VCaP (cell line): Measurements from ENCODE around the gene L3MBTL4.

Source experiments
- H3K27ac ChIP-seq: fragments of 450-650 bp; 2 replicates; pipeline ENCODE4 v1.5.1; 2017
- TF ChIP-seq, protein P1 (sequence below): fragments of 450-650 bp; conservative IDR thresholded peaks from 2 replicates; pipeline ENCODE4 v1.5.1; 2017; ENCODE audit warnings: mild to moderate bottlenecking, moderate library complexity

Gene L3MBTL4

GRCh38 chr18:6118080-6118479, 296.6 kb downstream of the L3MBTL4 start:
- TF ChIP-seq, protein P1, sequence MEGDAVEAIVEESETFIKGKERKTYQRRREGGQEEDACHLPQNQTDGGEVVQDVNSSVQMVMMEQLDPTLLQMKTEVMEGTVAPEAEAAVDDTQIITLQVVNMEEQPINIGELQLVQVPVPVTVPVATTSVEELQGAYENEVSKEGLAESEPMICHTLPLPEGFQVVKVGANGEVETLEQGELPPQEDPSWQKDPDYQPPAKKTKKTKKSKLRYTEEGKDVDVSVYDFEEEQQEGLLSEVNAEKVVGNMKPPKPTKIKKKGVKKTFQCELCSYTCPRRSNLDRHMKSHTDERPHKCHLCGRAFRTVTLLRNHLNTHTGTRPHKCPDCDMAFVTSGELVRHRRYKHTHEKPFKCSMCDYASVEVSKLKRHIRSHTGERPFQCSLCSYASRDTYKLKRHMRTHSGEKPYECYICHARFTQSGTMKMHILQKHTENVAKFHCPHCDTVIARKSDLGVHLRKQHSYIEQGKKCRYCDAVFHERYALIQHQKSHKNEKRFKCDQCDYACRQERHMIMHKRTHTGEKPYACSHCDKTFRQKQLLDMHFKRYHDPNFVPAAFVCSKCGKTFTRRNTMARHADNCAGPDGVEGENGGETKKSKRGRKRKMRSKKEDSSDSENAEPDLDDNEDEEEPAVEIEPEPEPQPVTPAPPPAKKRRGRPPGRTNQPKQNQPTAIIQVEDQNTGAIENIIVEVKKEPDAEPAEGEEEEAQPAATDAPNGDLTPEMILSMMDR = no peak
- H3K27ac ChIP-seq = no peak overlapping the region

- H3K27ac ChIP-seq = no peak overlapping the region
Observed at GRCh38 chr18:6115710-6116109, 299.0 kb downstream of the L3MBTL4 start.

GRCh38 chr18:6113650-6114049, 301.1 kb downstream of the L3MBTL4 start:
- no peak overlapping the region for H3K27ac ChIP-seq
- TF ChIP-seq, protein P1 = no peak

More at GRCh38 chr18:6115710-6116109, 299.0 kb downstream of the L3MBTL4 start:
- TF ChIP-seq, protein P1 = no peak

- TF ChIP-seq, protein P1 = no peak
- H3K27ac ChIP-seq = no peak overlapping the region
Observed at GRCh38 chr18:6111726-6112125, 303.0 kb downstream of the L3MBTL4 start.

DNA sequence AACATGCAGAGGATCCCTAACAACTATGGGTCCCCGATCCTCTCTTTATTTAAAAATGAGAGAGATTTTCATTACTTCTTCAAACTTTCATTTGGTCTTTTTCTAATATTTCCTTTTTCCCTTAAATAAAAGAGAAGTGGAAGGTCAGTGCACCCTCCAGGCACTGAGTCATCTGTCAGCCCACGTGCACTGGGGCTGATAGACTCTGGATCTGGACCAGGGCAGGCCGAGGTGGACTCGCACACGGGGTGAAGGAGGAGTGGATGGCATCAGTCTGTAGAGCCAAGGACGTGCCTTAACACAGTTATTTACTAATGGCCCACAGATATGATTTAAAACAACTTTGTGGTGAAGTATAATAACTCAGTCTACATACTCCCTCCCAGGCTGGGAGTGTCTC, 305.0 kb downstream of the L3MBTL4 start:
- no peak overlapping the region for H3K27ac ChIP-seq
- TF ChIP-seq, protein P1 = no peak

- no peak overlapping the region for H3K27ac ChIP-seq
- TF ChIP-seq, protein P1 = no peak
Observed at GRCh38 chr18:6107794-6108193, 306.9 kb downstream of the L3MBTL4 start.

DNA sequence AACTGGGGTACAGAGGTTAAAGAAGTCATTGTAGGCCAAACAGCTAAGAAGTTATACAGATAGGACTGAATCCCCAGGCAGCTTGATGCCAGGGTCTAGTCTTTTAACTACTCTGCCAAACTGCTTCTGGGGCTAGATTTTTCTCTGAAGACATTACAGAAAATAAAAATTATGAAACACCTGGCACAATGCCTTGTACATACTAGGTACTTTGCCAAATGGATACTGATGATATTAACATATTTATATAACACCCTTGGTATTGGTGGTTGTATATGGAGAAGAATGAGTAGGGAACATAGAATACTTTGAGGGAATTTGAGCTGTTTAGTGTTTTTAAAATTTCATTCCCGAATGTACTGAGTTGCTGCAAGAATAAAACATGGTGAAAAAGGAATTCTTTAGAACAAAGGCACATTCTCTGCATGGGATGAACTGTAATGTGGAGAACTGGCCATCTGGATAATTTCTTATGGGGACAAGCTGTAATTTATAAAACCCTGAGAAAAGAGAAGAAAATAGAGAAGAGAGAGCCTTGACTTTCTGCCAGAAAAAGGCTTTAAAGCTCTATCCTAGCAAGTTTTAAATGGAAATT, 308.5 kb downstream of the L3MBTL4 start:
- TF ChIP-seq, protein P1 = no peak
- no peak overlapping the region for H3K27ac ChIP-seq
